Suprapubic skin (tissue), 4 donors: ENCODE data around the gene TRAF7. TPM values are rescaled to one million over a fixed set of nuclear protein-coding genes. Genes with fewer than 3 reads are reported as not detected.
"Not testable (repeated sequence)": the region's sequence is repeated elsewhere in the genome, so short reads cannot be mapped to it uniquely, and the experiment has no call there.

Source experiments
- DNase-seq, 2 donors: peaks; one replicate each; pipeline ENCODE4 v3.0.0-alpha.2; 2019; ENCODE audit warnings: low spot score in 2 of 2
- H3K27ac ChIP-seq: fragments of 200-600 bp; sonication (generic); one replicate; pipeline ENCODE4 v1.5.1; 2019
- H3K27me3 ChIP-seq: fragments of 200-600 bp; sonication (generic); one replicate; pipeline ENCODE4 v1.5.1; 2019
- H3K36me3 ChIP-seq: fragments of 200-600 bp; sonication (generic); one replicate; pipeline ENCODE4 v1.5.1; 2019
- H3K4me1 ChIP-seq: fragments of 200-600 bp; sonication (generic); one replicate; pipeline ENCODE4 v1.5.1; 2019
- H3K4me3 ChIP-seq: fragments of 200-600 bp; sonication (generic); one replicate; pipeline ENCODE4 v1.5.1; 2019; ENCODE audit warnings: mild to moderate bottlenecking
- H3K9me3 ChIP-seq: fragments of 200-600 bp; sonication (generic); one replicate; pipeline ENCODE4 v1.5.1; 2019
- EP300 ChIP-seq: sonication (generic); formaldehyde crosslinking; IDR thresholded peaks from one replicate; pipeline ENCODE4 v1.6.1; 2017; ENCODE audit warnings: antibody characterized with exemption
- POLR2A ChIP-seq, 2 donors: fragments of 450-650 bp; IDR thresholded peaks; one replicate each; pipeline ENCODE4 v1.6.1; 2017; ENCODE audit warnings: antibody characterized with exemption in 2 of 2, mild to moderate bottlenecking in 2 of 2, moderate library complexity in 2 of 2
- POLR2AphosphoS5 ChIP-seq, 3 donors: sonication (generic); formaldehyde crosslinking; IDR thresholded peaks; one replicate each; pipeline ENCODE4 v1.6.1; 2017; ENCODE audit warnings: antibody characterized with exemption in 3 of 3
- WGBS: methylation state at CpG from one replicate; pipeline ENCODE4 v1.1.5; 2018; 5-methylcytosine and 5-hydroxymethylcytosine counted together
- total RNA-seq, 4 donors: library from RNA; depleted of rRNA; stranded (reverse); fragments of >200 nt; gene quantifications; one replicate each; pipeline ENCODE4 v1.1.0, GENCODE V29; 2016
- TF ChIP-seq, protein P1 (sequence below), 2 donors: fragments of 200-600 bp in 1 of 2; fragments of 450-650 bp in 1 of 2; sonication (generic) in 1 of 2; IDR thresholded peaks; one replicate each; pipeline ENCODE4 v1.5.1; 2016 to 2019; ENCODE audit warnings: antibody characterized with exemption in 2 of 2, mild to moderate bottlenecking in 1 of 2, moderate library complexity in 1 of 2

The TRAF7 gene
- total RNA-seq, 4 donors from 2014 or later: 53.4 to 74.7 (median 66.5) TPM

DNA sequence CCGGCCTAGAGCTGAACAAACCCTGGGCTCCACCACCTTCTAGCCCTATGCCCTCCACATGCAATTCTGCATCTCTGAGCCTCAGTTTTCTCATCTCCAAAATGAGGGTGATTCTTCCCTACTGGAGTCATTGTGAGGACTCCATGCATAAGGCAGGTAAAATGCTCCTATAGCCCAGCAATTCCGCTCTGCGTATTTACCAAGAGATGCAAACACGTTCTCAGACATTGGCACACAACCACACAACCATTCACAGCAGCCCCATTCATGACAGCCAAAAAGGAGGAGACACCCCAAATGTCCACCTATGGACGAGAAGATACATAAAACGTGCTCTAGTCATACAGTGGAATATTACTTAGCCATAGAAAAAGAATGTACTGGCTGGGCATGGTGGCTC, 44.7 kb downstream of the TRAF7 start:
- Histone ChIP-seq H3K9me3 (no peaks in the 10 kb centered on the region), H3K36me3 (no peaks in the 10 kb centered on the region), H3K27me3 (peaks cover 21% of the 10 kb centered on the region), H3K27ac (no peak overlapping the region), H3K4me1 (peaks cover 19% of the 10 kb centered on the region), H3K4me3 (no peak overlapping the region)
- no peak for TF ChIP-seq POLR2A (IDR thresholded peaks at IDR 0.05)
- TF ChIP-seq, protein P1, sequence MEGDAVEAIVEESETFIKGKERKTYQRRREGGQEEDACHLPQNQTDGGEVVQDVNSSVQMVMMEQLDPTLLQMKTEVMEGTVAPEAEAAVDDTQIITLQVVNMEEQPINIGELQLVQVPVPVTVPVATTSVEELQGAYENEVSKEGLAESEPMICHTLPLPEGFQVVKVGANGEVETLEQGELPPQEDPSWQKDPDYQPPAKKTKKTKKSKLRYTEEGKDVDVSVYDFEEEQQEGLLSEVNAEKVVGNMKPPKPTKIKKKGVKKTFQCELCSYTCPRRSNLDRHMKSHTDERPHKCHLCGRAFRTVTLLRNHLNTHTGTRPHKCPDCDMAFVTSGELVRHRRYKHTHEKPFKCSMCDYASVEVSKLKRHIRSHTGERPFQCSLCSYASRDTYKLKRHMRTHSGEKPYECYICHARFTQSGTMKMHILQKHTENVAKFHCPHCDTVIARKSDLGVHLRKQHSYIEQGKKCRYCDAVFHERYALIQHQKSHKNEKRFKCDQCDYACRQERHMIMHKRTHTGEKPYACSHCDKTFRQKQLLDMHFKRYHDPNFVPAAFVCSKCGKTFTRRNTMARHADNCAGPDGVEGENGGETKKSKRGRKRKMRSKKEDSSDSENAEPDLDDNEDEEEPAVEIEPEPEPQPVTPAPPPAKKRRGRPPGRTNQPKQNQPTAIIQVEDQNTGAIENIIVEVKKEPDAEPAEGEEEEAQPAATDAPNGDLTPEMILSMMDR (IDR thresholded peaks at IDR 0.05): no peak
- no peak for TF ChIP-seq EP300
- no peak for TF ChIP-seq POLR2AphosphoS5 (IDR thresholded peaks at IDR 0.05)
- no peak for DNase-seq
- 96% methylated on average over 5 of the region's 6 CpGs for WGBS

DNA sequence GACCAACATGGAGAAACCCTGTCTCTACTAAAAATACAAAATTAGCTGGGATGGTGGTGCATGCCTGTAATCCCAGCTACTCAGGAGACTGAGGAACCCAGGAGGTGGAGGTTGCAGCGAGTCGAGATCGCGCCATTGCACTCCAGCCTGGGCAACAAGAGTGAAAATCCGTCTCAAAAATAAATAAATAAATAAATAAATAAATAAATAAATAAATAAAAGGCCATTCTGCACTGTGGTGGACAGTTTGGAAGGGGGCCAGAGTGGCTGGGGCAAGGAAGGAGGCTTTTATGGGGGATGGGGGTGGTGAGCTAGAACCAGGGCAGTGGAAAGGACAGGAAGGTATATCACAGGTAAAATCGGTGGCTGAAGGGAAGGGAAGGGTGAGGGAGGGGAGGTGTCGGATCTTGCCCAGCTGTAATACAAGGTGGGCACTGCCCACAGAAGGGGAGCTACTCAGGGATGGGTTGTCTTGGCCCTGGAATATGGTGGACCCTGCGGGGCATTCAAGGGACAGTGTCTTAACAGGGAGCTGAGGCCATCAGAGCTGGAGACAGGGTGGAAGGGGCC, 47.6 kb downstream of the TRAF7 start:
- 94% methylated on average over 8 of the region's 8 CpGs for WGBS

DNA sequence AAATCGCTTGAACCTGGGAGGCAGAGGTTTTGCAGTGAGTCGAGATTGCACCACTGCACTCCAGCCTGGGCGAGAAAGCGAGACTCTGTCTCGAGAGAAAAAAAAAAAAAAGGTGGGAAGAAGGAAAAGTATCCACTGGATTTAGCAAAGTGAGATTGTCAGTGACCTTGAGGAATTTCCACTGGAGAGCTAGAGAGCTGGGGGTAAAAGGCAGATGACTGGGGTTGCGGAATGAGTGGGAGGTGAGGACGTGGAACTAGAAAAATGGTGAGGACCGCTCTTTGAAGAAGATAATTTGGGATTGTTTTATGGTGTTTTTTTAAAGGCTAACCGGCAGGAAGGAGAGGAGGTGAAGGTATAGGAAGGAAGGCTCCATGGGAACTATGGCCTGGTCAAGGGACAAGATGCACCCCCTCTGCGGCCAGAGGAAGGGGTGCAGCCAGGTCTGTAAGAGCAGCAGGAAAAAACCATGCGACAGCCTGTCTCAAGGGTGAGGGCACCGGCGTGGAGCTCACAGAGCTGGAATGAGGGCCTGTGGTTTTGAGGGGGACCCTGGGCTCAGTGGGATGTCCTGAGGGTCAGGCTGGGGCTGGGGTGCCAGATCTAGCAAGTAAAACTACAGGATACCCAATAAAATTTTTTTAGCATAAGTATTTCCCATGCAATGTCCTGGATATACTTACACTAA, 49.0 kb downstream of the TRAF7 start:
- no peak for DNase-seq
- H3K4me3 ChIP-seq: peak overlapping the region; percentile 79
- no peaks in the 10 kb centered on the region for H3K27me3 ChIP-seq
- H3K27ac ChIP-seq: peak overlapping the region; percentile 93
- peaks cover 27% of the 10 kb centered on the region for H3K36me3 ChIP-seq
- 82% methylated on average over 13 of the region's 13 CpGs for WGBS
- TF ChIP-seq EP300: no peak
- TF ChIP-seq POLR2A (IDR thresholded peaks at IDR 0.05): no peak
- TF ChIP-seq, protein P1 (IDR thresholded peaks at IDR 0.05): no peak
- TF ChIP-seq POLR2AphosphoS5 (IDR thresholded peaks at IDR 0.05): no peak
- peaks cover 19% of the 10 kb centered on the region for H3K4me1 ChIP-seq
- H3K9me3 ChIP-seq: no peaks in the 10 kb centered on the region

More for the DNA sequence above, 47.6 kb downstream of the TRAF7 start:
- Histone ChIP-seq H3K36me3 (peaks cover 13% of the 10 kb centered on the region), H3K4me1 (peaks cover 19% of the 10 kb centered on the region)
- H3K4me3 ChIP-seq, H3K27ac ChIP-seq, H3K27me3 ChIP-seq, H3K9me3 ChIP-seq, DNase-seq: not testable (repeated sequence)

DNA sequence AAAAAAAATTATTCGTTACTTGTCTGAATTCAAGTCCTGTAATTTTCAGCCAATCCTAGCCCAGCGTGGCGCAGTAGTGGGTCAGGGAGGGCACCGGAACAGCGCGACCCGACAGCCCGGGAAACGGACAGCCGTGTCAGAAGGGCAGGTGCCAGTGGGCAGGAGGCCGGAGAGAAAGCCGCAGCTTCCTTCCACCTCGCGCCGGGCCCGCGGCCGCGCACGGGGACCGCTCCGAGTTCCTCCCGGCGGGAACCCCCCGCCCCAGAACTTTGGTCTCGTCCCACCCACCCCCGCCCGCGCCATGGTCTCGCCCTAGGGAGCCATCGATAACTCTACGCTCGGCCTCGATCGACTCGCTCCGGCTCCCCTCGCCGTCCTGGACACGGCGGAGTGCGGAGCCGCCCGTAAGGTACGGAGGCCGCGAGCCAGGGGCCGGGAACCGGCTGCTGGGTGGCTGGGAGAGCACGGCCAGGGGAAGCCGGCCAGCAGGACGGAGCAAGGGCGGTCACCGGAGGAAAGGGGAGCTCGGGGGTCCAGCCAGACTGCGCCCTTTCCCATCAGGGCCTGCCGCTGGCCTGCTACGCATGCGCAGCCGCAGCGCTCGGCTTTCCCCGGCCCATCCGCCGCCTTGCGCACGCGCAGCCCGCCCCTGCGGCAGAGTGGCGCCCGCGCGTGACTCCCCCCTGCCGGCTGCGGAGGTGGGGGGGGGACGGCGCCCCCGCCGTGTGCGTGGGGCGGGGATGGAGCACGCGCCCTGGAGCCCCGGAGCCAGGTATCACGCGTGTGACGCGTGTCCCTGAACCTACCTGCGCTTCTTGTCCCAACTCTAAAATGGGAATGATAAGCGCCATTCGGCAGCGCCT, 49.8 kb downstream of the TRAF7 start, which contains the start of gene MLST8:
MLST8 (plus strand) TSS at position 351 of the 863 bp plus-strand sequence. CDS start 632 bp downstream, outside the sequence.
- no peaks in the 10 kb centered on the region for H3K9me3 ChIP-seq
- H3K27me3 ChIP-seq: no peaks in the 10 kb centered on the region
- peak within 1 kb of the TSS; percentile 93 for H3K27ac ChIP-seq
- H3K4me3 ChIP-seq: peak within 1 kb of the TSS; percentile 79
- H3K4me1 ChIP-seq: peaks cover 19% of the 10 kb centered on the region
- under 1% methylated on average over 50 of the region's 93 CpGs for WGBS
- DNase-seq: peak; percentile 88 to 92
- peaks cover 34% of the 10 kb centered on the region for H3K36me3 ChIP-seq
- TF ChIP-seq EP300 (no peak), POLR2A (IDR thresholded peaks at IDR 0.05) (peak in 1 of 2 donors; percentile 57), POLR2AphosphoS5 (IDR thresholded peaks at IDR 0.05) (peak; percentile 55 to 87 (median 81))

DNA sequence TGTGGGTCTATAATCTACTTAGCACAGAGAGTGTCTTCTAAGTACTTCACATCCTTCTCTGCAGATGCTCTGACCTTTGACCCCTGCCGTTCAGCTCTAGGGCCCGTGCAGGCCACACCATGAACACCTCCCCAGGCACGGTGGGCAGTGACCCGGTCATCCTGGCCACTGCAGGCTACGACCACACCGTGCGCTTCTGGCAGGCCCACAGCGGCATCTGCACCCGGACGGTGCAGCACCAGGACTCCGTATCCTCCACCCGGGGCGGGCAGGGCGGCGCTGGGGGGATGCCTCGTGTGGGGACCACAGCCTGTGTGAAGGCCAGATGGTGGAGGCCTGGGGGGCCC, 50.4 kb downstream of the TRAF7 start:
- DNase-seq: no peak
- H3K9me3 ChIP-seq: no peaks in the 10 kb centered on the region
- peaks cover 34% of the 10 kb centered on the region for H3K36me3 ChIP-seq
- TF ChIP-seq POLR2A (IDR thresholded peaks at IDR 0.05): no peak
- TF ChIP-seq EP300: no peak
- no peak for TF ChIP-seq POLR2AphosphoS5 (IDR thresholded peaks at IDR 0.05)
- TF ChIP-seq, protein P1 (IDR thresholded peaks at IDR 0.05): no peak
- peak overlapping the region; percentile 79 for H3K4me3 ChIP-seq
- H3K27ac ChIP-seq: peak overlapping the region; percentile 93
- H3K27me3 ChIP-seq: no peaks in the 10 kb centered on the region
- peaks cover 19% of the 10 kb centered on the region for H3K4me1 ChIP-seq
- WGBS: 19% methylated on average over 8 of the region's 16 CpGs

DNA sequence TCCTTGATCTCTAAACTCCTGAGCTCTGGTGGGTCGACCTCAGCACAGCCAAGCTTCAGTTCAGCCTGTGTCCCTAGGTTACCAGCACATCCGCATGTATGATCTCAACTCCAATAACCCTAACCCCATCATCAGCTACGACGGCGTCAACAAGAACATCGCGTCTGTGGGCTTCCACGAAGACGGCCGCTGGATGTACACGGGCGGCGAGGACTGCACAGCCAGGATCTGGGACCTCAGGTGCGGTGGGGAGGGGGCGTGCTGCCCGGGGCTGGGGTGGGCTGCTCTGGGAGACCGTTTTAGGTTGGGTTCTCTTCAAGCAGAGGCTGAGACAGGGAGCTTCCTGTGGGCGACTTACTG, 50.8 kb downstream of the TRAF7 start:
- Histone ChIP-seq H3K9me3 (no peaks in the 10 kb centered on the region), H3K36me3 (peaks cover 34% of the 10 kb centered on the region), H3K27me3 (no peaks in the 10 kb centered on the region), H3K4me1 (peaks cover 19% of the 10 kb centered on the region), H3K4me3 (peak overlapping the region; percentile 79), H3K27ac (no peak overlapping the region)
- no peak for TF ChIP-seq EP300
- TF ChIP-seq POLR2AphosphoS5 (IDR thresholded peaks at IDR 0.05): no peak
- TF ChIP-seq, protein P1 (IDR thresholded peaks at IDR 0.05): no peak
- DNase-seq: no peak
- WGBS: 76% methylated on average over 11 of the region's 18 CpGs
